OCI-LY7 (cell line): ENCODE data around the gene SPACA4. TPM values are rescaled to one million over a fixed set of nuclear protein-coding genes. Genes with fewer than 3 reads are reported as not detected.

Experiments used
- BruUV-seq: library from RNA; stranded (reverse); fragments of 400-500 nt; replicated peaks from 2 replicates; lab custom pipeline; 2021; lab: Mats Ljungman, UMichigan
- CTCF ChIA-PET: fragments of 300-600 bp; sonication (Branson Sonifier 250); formaldehyde crosslinking; loops from one replicate; lab custom pipeline; 2022; ENCODE audit warnings: antibody characterized with exemption; ENCODE audit not compliant: unreplicated experiment; lab: Charles Lee
- POLR2A ChIA-PET: fragments of 300-600 bp; sonication (Branson Sonifier 250); formaldehyde crosslinking; loops from one replicate; lab custom pipeline; 2022; ENCODE audit warnings: antibody characterized with exemption; lab: Charles Lee
- DNase-seq: peaks from one replicate; pipeline ENCODE4 v3.0.0-alpha.2; 2015; ENCODE audit warnings: low spot score
- H2AFZ ChIP-seq: fragments of 200-600 bp; sonication (generic), shearing (Covaris generic); 2 replicates; pipeline ENCODE4 v1.6.1; 2014; ENCODE audit warnings: mild to moderate bottlenecking, antibody characterized with exemption, low read length, moderate library complexity
- H3K27ac ChIP-seq: fragments of 200-600 bp; sonication (generic); 2 replicates; pipeline ENCODE4 v1.5.1; 2014; ENCODE audit warnings: mixed run types, low read depth, mild to moderate bottlenecking, moderate library complexity, low read length, inconsistent platforms; ENCODE audit not compliant: poor library complexity, severe bottlenecking
- H3K36me3 ChIP-seq: fragments of 200-600 bp; sonication (generic); 2 replicates; pipeline ENCODE4 v1.6.1; 2014; ENCODE audit warnings: mild to moderate bottlenecking, antibody characterized with exemption, low read length, moderate library complexity, mixed read lengths; ENCODE audit not compliant: insufficient read depth
- H3K4me1 ChIP-seq: fragments of 200-600 bp; sonication (generic); 2 replicates; pipeline ENCODE4 v1.5.1; 2014; ENCODE audit warnings: mild to moderate bottlenecking, low read length; ENCODE audit not compliant: insufficient read depth, poor library complexity, severe bottlenecking
- H3K4me2 ChIP-seq: fragments of 200-600 bp; sonication (generic); 2 replicates; pipeline ENCODE4 v1.6.1; 2014; ENCODE audit warnings: mild to moderate bottlenecking, low read length
- H3K4me3 ChIP-seq: fragments of 200-600 bp; sonication (generic); 2 replicates; pipeline ENCODE4 v1.5.1; 2014; ENCODE audit warnings: mild to moderate bottlenecking, low read depth, low read length; ENCODE audit not compliant: poor library complexity, severe bottlenecking
- H3K79me2 ChIP-seq: fragments of 200-600 bp; sonication (generic); 2 replicates; pipeline ENCODE4 v1.6.1; 2016; ENCODE audit warnings: low read depth, mild to moderate bottlenecking, low read length, moderate library complexity, mixed read lengths; ENCODE audit not compliant: insufficient read depth
- H3K9me2 ChIP-seq: fragments of 200-600 bp; sonication (generic); 2 replicates; pipeline ENCODE4 v1.6.1; 2016; ENCODE audit warnings: mild to moderate bottlenecking, low read length, mixed read lengths; ENCODE audit not compliant: insufficient read depth
- H3K9me3 ChIP-seq: fragments of 200-600 bp; sonication (generic); 2 replicates; pipeline ENCODE4 v1.6.1; 2014; ENCODE audit warnings: mild to moderate bottlenecking, mixed run types, low read length, mixed read lengths
- H4K20me1 ChIP-seq: fragments of 200-600 bp; sonication (generic); 2 replicates; pipeline ENCODE4 v1.6.1; 2014; ENCODE audit warnings: mild to moderate bottlenecking, antibody characterized with exemption, low read length, moderate library complexity, mixed read lengths; ENCODE audit not compliant: insufficient read depth
- EZH2phosphoT487 ChIP-seq: fragments of 200-600 bp; sonication (generic); IDR thresholded peaks from 2 replicates; pipeline ENCODE4 v1.6.1; 2018; ENCODE audit warnings: low read depth, borderline replicate concordance, mild to moderate bottlenecking, mixed run types, antibody characterized with exemption, low read length, moderate library complexity, mixed read lengths
- intact Hi-C: fragments of 100-400 bp; cut with micrococcal nuclease; formaldehyde crosslinking; loops from one replicate; pipeline ENCODE4 v1.10.0; 2022; ENCODE audit not compliant: unreplicated experiment
- total RNA-seq, 2 experiments: library from RNA; depleted of rRNA in 1 of 2; stranded (reverse); fragments of >200 nt in 1 of 2; shearing (Covaris generic) in 1 of 2; gene quantifications; 2 replicates each; pipeline ENCODE4 v1.2.3, GENCODE V29; 2014 to 2022
- TF ChIP-seq, protein P1 (sequence below): fragments of 200-600 bp; sonication (generic); conservative IDR thresholded peaks from 2 replicates; pipeline ENCODE4 v1.5.1; 2014; ENCODE audit warnings: mild to moderate bottlenecking, antibody characterized with exemption, low read length, moderate library complexity, mixed read lengths

SPACA4 gene
- total RNA-seq, 2 experiments from 2014 or later = not detected

DNA sequence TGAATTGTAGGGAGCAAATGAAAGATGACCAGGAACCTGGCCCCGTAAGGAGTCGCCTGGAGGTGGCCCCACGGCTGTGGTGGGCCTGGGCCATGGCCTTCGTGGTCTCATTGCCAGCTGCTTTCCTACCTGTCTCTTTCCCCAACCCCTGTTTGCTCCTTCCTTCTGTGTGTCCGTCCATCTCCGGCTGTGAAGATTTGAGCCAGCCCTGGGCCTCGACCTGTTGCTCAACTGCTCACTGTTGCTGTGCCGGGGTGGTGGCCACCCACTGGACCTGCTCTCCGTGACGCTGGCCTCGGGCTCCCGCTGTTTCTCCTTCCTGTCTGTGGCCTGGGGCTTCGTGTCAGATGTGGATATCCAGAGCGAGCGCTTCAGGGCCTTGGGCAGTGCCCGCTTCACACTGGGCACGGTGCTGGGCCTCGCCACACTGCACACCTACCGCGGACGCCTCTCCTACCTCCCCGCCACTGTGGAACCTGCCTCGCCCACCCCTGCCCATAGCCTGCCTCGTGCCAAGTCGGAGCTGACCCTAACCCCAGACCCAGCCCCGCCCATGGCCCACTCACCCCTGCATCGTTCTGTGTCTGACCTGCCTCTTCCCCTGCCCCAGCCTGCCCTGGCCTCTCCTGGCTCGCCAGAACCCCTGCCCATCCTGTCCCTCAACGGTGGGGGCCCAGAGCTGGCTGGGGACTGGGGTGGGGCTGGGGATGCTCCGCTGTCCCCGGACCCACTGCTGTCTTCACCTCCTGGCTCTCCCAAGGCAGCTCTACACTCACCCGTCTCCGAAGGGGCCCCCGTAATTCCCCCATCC is 22.1 kb downstream of the SPACA4 start:
- DNase-seq = no peak
- Histone ChIP-seq H3K4me3 (no peak overlapping the region), H4K20me1 (no peaks in the 10 kb centered on the region), H3K4me2 (no peak overlapping the region), H3K9me3 (no peaks in the 10 kb centered on the region), H3K36me3 (peaks cover 30% of the 10 kb centered on the region; the same call in 1 of the 2 replicates), H3K27ac (no peak overlapping the region), H3K4me1 (peaks cover 19% of the 10 kb centered on the region), H3K9me2 (no peaks in the 10 kb centered on the region), H3K79me2 (peaks cover under 1% of the 10 kb centered on the region; the same call in 1 of the 2 replicates), H2AFZ (no peak overlapping the region)
- no TSS peak for BruUV-seq
- TF ChIP-seq, protein P1, sequence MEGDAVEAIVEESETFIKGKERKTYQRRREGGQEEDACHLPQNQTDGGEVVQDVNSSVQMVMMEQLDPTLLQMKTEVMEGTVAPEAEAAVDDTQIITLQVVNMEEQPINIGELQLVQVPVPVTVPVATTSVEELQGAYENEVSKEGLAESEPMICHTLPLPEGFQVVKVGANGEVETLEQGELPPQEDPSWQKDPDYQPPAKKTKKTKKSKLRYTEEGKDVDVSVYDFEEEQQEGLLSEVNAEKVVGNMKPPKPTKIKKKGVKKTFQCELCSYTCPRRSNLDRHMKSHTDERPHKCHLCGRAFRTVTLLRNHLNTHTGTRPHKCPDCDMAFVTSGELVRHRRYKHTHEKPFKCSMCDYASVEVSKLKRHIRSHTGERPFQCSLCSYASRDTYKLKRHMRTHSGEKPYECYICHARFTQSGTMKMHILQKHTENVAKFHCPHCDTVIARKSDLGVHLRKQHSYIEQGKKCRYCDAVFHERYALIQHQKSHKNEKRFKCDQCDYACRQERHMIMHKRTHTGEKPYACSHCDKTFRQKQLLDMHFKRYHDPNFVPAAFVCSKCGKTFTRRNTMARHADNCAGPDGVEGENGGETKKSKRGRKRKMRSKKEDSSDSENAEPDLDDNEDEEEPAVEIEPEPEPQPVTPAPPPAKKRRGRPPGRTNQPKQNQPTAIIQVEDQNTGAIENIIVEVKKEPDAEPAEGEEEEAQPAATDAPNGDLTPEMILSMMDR = no peak
- TF ChIP-seq EZH2phosphoT487 = no peak
- POLR2A ChIA-PET = no interaction called here
- CTCF ChIA-PET = no interaction called here
- intact Hi-C loops = no loop called here

DNA sequence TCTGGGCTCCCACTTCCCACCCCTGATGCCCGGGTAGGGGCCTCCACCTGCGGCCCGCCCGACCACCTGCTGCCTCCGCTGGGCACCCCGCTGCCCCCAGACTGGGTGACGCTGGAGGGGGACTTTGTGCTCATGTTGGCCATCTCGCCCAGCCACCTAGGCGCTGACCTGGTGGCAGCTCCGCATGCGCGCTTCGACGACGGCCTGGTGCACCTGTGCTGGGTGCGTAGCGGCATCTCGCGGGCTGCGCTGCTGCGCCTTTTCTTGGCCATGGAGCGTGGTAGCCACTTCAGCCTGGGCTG is 22.7 kb downstream of the SPACA4 start:
- Histone ChIP-seq H3K9me2 (no peaks in the 10 kb centered on the region), H3K4me1 (peaks cover 22% of the 10 kb centered on the region), H3K9me3 (no peaks in the 10 kb centered on the region), H2AFZ (no peak overlapping the region), H3K4me3 (no peak overlapping the region), H3K36me3 (peaks cover 30% of the 10 kb centered on the region; the same call in 1 of the 2 replicates), H3K27ac (no peak overlapping the region), H3K79me2 (no peaks in the 10 kb centered on the region), H3K4me2 (no peak overlapping the region), H4K20me1 (no peaks in the 10 kb centered on the region)
- BruUV-seq = no TSS peak
- ChIA-PET CTCF (no interaction called here), POLR2A (no interaction called here)
- DNase-seq = no peak
- intact Hi-C loops = no loop called here
- TF ChIP-seq, protein P1 = no peak
- TF ChIP-seq EZH2phosphoT487 = no peak
